Epidermal melanocyte (primary cell): Measurements from ENCODE around the gene CLCF1.
"Not testable (repeated sequence)": the region's sequence is repeated elsewhere in the genome, so short reads cannot be mapped to it uniquely, and the experiment has no call there.

Experiments used
- DNase-seq: peaks from one replicate; pipeline ENCODE4 v3.0.0; 2011; ENCODE audit warnings: low spot score; ENCODE audit not compliant: insufficient read length

Gene CLCF1

DNA sequence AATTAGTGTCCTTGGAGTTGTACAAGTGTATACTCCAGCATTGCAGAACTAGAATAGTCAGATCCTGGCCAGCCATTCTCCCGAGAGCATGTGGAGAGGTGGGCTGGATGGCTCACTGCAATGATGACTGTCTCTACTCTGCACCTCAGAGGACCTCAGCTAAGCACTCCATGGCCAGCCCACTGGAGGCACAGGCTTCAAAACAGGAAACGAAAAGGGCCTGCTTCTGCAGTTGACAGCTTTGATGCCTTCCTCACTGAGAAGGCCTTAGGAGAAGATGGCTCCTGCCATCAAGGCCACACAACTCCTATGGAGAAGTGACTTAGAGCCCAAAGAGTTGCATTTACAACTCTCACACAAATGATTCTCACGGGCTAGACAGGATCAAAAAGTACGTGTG, 29.1 kb downstream of the CLCF1 start:
- DNase-seq = no peak

DNA sequence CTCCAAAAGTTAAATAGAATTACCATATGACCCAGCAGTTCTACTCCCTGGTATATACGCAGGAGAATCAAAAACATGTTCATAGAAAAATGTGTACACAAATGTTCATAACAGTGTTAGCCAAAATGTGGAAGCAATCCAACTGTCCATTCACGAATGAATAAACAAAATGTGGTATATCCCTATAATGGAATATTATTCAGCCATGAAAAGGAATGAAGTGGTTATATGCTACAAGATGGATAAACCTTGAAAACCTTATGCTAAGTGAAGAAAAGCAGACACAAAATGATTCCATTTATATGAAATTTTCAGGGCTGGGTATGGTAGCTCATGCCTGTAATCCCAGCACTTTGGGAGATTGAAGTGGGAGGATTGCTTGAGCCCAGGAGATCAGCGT, 36.1 kb downstream of the CLCF1 start:
- no peak for DNase-seq

DNA sequence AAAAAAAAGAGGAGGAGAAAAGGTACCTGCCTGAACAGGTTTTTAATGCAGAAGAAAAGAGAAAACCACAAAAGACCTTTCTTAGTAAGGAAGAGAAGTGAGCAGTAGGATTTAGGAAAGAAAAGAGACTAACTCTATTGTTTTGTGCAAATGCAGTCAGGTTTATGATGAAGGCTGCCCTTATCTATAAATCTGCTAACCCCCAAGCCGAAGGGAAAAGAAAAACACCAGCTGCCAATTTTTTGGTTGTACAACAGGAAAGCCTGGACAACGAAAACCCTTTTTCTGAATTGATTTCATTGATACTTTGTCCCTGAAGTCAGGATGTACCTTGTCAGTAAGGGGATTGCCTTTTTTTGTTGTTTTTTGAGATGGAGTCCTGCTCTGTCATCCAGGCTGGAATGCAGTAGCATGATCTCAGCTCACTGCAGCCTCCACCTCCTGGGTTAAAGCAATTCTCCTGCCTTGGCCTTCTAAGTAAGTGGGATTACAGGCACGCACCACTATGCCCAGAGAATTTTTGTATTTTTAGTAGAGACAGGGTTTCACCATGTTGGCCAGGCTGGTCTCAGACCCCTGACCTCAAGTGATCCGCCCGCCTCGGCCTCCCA, 41.2 kb downstream of the CLCF1 start:
- no peak for DNase-seq

DNA sequence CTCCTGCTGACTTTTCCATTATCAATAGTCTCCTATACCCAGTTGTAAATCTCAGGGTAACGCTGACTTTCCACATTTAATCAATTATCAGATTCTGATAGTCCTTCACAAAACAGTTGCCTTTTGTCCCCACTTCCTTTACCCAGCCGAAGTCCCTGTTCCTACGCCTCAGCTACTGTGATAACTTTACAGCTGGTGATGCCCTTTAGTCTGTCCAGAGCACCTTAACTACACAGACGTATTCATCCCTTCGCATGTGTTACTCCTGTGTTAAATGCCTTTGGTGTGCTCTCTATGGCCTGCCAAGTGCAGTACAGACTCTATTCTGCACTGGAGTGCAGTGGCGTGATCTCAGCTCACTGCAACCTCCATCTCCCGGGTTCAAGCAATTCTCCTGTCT, 49.9 kb downstream of the CLCF1 start:
- DNase-seq = no peak

DNA sequence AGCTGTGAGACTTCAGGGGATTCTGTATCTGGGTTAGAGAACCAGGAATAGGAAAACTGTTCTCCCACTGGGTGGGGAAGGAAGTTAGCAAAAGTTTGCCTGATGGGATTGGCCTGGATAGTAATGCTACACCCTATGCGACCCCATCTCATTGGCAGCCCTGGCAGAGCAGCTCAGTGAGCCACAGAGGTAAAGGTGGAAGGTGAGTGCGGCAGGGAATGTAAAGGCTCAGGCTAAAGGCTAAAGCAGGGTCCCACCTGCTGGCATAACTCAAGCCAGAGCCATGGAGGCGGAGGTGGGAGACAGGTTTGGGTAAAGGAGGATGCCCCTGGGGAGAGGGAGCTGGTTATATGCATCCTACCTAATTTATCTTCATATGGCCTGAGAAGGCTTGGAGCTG, 51.3 kb downstream of the CLCF1 start:
- no peak for DNase-seq

DNA sequence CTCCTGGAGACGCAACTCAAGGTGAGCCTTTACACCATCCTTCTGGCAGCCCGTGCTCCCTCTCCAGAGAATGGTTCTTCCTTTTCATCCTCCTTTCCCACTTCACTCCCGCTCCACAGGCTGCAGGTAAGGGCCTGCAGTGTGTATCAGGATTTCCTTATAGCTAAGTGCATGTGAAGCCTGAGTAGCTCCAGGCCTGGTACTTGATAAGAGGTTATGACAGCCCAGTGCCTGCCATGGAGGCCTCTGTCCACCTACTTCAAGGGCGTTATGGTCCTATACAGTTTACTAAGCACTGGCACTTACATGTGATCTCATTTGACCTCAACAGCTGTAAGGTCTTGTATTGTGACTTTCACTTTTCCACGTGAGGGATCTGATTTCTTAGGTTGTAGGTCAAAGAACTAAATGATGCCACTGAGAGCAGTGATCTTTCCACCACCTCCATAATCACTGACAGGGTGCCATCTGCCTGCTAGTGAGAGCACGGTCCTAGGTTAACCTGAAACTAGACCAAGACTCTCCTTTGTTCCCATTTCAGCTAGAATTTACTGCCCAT, 52.0 kb downstream of the CLCF1 start:
- DNase-seq = no peak

DNA sequence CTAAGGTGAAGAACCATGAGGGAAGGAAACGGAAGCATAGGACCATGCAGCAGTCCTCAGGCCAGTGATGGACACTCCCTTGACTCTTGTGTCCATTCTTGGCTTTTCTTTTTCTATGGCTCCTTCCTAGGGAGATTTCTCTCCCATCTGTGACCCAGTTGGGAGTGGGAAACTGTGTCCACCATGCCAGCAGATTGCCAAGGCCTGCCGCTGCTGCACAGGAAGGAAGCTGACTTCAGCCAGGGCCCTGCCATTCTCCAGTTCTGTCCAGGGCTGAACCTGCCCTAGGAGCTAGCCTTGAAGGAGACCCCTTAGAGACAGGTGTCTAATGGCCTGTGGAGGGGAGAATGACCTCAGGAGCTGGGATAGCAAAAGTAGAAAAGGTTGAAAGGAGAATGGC, 52.7 kb downstream of the CLCF1 start:
- no peak for DNase-seq

DNA sequence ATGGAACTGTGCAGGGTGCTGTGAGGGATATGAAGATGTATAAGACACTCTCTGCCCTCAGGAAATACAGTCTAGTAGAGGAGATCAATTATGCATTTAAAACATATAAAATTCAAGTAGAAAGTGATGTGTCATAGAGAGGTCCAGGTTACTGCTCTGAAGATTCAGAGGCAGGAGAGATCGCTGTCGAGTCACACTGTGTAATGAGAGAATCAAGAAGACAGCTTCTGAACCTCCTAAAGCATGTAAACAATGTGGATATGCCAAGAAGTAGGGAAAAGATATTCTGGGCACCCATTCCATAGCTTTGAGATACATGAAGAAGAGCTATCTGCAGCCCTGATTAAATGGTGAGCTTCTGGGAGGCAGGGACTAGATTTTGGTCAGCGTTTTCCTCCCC, 53.4 kb downstream of the CLCF1 start:
- DNase-seq = no peak

DNA sequence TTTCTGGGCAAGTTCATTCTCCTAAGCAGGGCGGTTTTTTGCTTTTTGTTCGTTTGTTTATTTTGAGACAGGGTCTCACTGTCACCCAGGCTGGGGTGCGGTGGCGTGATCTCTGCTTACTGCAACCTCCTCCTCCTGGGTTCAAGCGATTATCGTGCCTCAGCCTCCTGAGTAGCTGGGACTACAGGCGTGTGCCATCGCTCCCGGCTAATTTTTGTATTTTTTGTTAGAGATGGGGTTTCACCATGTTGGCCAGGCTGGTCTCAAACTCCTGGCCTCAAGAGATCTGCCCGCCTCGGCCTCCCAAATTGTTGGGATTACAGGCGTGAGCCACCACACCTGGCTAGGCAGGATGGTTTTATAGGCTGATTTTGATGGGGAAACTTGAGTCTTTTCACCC, 54.5 kb downstream of the CLCF1 start:
- DNase-seq = not testable (repeated sequence)

DNA sequence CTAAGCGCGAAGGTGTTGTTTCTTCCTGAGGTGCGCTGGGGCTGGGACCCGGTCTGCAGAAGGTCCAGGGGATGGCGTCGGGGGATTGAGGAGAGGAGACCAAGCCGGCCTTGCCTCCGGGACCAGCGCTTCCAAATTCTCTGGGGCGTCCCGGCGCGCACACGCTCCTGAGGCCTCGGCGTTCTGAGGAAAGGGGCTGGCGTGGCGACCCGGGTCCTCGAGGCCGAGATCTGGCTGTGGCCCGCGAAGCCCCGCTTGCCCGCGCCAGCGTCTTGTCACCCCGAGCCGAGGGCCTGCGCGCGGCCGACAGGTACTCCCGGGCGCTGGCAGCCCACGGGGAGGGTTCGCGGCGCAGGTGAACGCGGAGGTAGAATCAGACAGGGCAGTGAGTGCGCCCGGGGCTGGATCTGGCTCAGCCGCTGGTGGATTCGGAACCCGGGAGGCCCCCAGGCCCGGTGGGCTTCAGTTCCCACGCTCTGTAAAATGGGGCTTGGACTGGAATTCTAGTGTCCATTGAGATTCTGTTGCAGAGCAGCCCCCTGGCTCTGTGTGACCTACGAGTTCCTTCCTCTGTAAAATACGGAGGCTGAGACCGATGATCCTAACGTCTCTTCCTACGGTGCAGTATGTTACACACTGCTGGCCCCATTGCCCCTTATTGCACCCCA, 55.4 kb downstream of the CLCF1 start:
- DNase-seq = no peak

DNA sequence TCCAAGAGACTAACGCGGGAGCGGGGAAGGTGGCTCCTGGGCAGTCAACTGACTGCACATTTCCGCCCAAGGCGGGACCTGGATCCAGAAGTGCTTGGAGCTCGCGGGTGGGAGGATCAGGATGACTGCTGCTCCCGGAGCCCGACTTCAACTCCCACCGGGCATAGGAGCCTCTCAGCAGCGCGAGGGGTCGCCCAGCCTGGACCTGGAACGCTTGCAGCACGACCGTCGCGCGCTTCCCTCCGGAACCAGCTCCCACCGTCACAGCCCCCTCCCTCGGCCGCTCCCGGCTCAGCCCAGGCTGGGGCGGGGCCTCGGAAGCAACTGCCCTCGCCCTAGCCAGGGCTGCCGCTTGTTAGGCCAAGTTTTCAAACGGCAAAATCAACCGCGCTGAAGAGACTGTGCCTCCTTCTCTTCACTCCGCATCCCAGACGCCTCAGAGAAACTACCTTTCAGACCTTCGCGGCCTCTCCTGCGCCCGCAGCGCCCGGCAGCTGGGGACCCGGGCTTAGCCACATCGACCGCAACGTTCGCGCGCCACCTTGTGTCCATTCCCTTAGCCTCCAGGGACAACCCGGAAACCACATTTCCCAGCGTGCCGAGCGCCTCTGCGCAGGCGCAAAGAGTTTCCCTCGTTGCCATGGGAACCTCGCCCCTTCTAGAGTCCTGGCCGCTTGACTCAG, 56.1 kb downstream of the CLCF1 start:
- peak; percentile 99 for DNase-seq

DNA sequence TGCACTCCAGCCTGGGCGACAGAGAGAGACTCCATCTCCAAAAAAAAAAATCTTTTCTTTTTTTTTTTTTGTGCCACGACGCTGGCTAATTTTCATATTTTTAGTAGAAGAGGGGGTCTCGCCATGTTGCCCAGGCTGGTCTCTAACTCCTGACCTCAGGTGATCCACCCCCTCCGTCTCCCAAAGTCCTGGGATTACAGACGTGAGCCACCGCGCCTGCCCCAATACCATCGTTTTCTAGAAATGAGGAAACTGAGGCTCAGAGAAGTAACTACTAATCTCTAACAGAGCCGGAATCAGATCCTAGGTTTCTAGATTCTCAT, 56.6 kb downstream of the CLCF1 start:
- no peak for DNase-seq

DNA sequence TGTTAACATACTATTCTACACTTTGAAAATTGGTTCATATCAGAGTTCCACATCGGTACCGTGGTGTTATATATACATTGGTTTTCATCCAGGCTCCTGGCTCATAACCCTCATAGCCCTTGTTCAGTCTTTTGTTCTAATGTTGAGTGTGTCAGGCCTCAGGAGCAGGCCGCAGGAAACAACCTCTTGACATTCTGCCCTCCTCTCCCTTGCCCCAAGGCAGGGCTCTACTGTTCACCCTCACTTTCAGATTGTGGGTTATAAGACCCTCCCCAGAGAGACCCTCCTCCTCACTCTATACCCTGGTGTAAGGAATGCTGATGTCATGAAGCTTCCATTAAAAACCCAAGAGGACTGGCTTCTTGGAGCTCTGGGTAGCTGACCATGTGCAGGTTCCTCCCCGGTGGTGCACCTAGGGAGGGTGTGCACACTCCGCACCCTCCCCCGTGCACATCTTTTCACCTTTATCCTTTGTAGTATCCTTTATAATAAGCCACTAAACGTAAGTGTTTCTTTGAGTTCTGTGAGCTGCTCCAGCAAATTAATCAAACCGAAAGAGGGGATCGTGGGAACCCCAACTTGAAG, 58.0 kb downstream of the CLCF1 start:
- DNase-seq = no peak

DNA sequence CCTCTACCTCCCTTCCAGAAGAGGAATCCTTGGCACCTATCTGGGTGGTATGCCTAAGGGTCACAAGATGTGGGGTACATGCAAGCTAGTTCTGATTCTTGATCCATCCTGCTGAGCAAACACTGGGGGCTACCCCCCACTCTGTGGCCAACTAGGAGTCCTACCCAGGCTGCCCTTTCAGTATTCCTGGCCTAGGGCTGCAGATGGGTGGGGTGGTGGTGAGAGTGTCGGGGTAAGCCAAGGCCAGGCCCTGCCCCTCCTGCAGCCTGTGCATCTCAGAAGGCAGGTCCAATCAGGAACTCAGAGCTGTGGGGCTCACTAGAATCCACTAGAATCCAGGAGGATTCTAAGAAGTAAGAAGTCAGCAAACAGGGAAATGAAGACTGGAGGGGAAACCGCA, 59.2 kb downstream of the CLCF1 start:
- DNase-seq = no peak
